ENCODE results near the gene PDCD1.

DNA sequence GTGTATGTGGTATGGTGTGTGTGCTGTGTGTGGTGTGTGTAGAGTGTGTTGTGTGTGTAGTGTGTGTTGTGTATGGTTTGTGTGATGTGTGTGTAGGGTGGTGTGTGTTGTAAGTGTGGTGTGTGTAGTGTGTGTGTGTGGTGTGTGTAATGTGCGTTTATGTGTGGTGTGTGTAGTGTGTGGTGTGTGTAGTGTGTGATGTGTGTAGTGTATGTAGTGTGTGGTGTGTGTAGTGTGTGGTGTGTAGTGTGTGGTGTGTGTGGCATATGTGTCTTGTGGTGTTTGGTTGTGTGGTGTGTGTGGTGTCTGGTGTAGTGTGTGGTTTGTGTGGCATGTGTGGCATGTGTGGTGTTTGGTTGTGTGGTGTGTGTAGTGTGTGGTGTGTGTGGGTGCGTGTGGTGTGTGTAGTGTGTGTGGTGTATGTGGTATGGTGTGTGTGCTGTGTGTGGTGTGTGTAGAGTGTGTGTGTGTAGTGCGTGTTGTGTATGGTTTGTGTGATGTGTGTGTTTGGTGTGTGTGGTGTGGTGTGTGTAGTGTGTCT is 6.8 kb upstream of the PDCD1 start:
- TF ChIP-seq CTCF (IDR thresholded peaks at IDR 0.05) (no peak), POLR2A (IDR thresholded peaks at IDR 0.05) (no peak), EP300 (IDR thresholded peaks at IDR 0.05) (no peak)

Data from sigmoid colon (tissue), 4 donors.